Hepatocyte (in vitro differentiated cells): Measurements from ENCODE around the gene POU2F1.

Source experiments
- CTCF ChIP-seq: fragments of 200-600 bp; sonication (generic); IDR thresholded peaks from 2 replicates; pipeline ENCODE4 v1.5.1; 2016; ENCODE audit warnings: antibody characterized with exemption, mild to moderate bottlenecking; ENCODE audit not compliant: poor library complexity
- EZH2 ChIP-seq: fragments of 200-600 bp; sonication (generic); IDR thresholded peaks from 2 replicates; pipeline ENCODE4 v1.6.1; 2016; ENCODE audit warnings: antibody characterized with exemption, mild to moderate bottlenecking, borderline replicate concordance

GRCh38 chr1:167191958-167192357, 28.7 kb upstream of the POU2F1 start:
- TF ChIP-seq CTCF, result no peak
- TF ChIP-seq EZH2, result no peak
